Neural crest cell (in vitro differentiated cells): ENCODE data around the gene PDCL2. TPM values are rescaled to one million over a fixed set of nuclear protein-coding genes. Genes with fewer than 3 reads are reported as not detected.

Experiments used
- DNase-seq: peaks from one replicate; pipeline ENCODE4 v3.0.0; 2021; ENCODE audit warnings: low read depth, mixed read lengths, low spot score
- H3K27ac Mint-ChIP-seq: one replicate; pipeline ENCODE4 v1.8.0; 2021; ENCODE audit warnings: mild to moderate bottlenecking, mixed read lengths; ENCODE audit not compliant: unreplicated experiment
- H3K27me3 Mint-ChIP-seq: 2 replicates; pipeline ENCODE4 v1.8.0; 2021; ENCODE audit warnings: low read depth, mild to moderate bottlenecking, mixed read lengths
- H3K36me3 Mint-ChIP-seq: 2 replicates; pipeline ENCODE4 v1.8.0; 2021; ENCODE audit warnings: low read depth, mild to moderate bottlenecking, mixed read lengths
- H3K4me1 Mint-ChIP-seq: 2 replicates; pipeline ENCODE4 v1.8.0; 2021; ENCODE audit warnings: mixed read lengths
- H3K4me3 Mint-ChIP-seq: one replicate; pipeline ENCODE4 v1.8.0; 2021; ENCODE audit warnings: mild to moderate bottlenecking, mixed read lengths
- H3K9me3 Mint-ChIP-seq: 2 replicates; pipeline ENCODE4 v1.8.0; 2021; ENCODE audit warnings: mixed read lengths
- CTCF ChIP-seq: fragments of 200-600 bp; sonication (generic); conservative IDR thresholded peaks from 2 replicates; pipeline ENCODE4 v1.5.0; 2021; ENCODE audit warnings: antibody characterized with exemption, mild to moderate bottlenecking
- total RNA-seq: library from RNA; stranded (reverse); gene quantifications from 2 replicates; pipeline ENCODE4 v1.2.1, GENCODE V29; 2021

PDCL2 gene
- total RNA-seq, 1 donor from 2014 or later: not detected

- H3K4me1 Mint-ChIP-seq: peaks cover 4% of the 10 kb centered on the region
- peaks cover 7% of the 10 kb centered on the region for H3K9me3 Mint-ChIP-seq
- DNase-seq: no peak
- H3K4me3 Mint-ChIP-seq: no peak overlapping the region
- H3K27ac Mint-ChIP-seq: no peak overlapping the region
- H3K27me3 Mint-ChIP-seq: no peaks in the 10 kb centered on the region
- TF ChIP-seq CTCF: no peak
- peaks cover 21% of the 10 kb centered on the region for H3K36me3 Mint-ChIP-seq
Measured at GRCh38 chr4:55518442-55518841, 73.6 kb downstream of the PDCL2 start.

DNA sequence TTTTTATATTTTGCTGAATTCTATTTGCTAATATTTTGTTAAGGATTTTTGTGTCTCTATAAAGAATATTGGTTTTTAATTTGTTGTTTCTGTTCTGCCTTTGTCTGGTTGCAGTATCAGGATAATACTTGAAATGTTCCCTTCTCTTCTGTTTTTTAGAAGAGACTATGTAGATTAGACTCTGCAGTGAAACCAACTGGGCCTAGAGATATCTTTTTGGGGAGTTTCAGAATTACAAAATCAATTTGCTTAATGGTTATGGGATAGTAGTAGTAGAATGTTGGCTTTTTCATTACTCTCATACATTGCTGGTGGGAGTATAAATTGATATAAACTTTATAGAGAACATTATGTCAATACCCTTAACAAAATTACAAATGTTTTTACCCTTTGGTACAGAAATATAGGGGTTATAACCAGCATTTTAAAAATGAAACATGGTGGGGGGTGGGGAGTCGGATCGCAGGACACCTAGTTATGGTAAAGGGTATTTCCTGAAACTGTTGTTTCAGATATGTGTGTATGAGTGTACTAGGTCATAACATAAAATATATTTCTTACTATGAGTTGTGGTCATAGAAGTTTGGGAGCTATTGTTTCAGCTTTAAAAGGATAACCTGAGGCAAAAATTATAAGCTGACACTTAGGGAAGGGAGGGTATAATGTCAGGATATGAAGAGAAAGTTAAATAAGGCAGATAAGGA lies 74.4 kb downstream of the PDCL2 start:
- Mint-ChIP-seq H3K27me3 (no peaks in the 10 kb centered on the region), H3K4me1 (peaks cover 3% of the 10 kb centered on the region), H3K36me3 (peaks cover 23% of the 10 kb centered on the region)

GRCh38 chr4:55512922-55513571 lies 79.0 kb downstream of the PDCL2 start:
- H3K9me3 Mint-ChIP-seq: peaks cover 7% of the 10 kb centered on the region
- no peaks in the 10 kb centered on the region for H3K4me1 Mint-ChIP-seq
- H3K36me3 Mint-ChIP-seq: peaks cover 28% of the 10 kb centered on the region
- DNase-seq: no peak
- H3K4me3 Mint-ChIP-seq: no peak overlapping the region
- TF ChIP-seq CTCF: no peak
- H3K27ac Mint-ChIP-seq: no peak overlapping the region
- no peaks in the 10 kb centered on the region for H3K27me3 Mint-ChIP-seq

More for the DNA sequence above, 74.4 kb downstream of the PDCL2 start:
- H3K27ac Mint-ChIP-seq: no peak overlapping the region
- H3K9me3 Mint-ChIP-seq: peaks cover 6% of the 10 kb centered on the region
- no peak for TF ChIP-seq CTCF
- DNase-seq: no peak
- H3K4me3 Mint-ChIP-seq: no peak overlapping the region

GRCh38 chr4:55512077-55512476 lies 80.0 kb downstream of the PDCL2 start:
- Mint-ChIP-seq H3K27me3 (no peaks in the 10 kb centered on the region), H3K4me1 (no peaks in the 10 kb centered on the region), H3K36me3 (peaks cover 27% of the 10 kb centered on the region), H3K27ac (no peak overlapping the region), H3K9me3 (peaks cover 5% of the 10 kb centered on the region), H3K4me3 (no peak overlapping the region)
- no peak for DNase-seq
- TF ChIP-seq CTCF: no peak

DNA sequence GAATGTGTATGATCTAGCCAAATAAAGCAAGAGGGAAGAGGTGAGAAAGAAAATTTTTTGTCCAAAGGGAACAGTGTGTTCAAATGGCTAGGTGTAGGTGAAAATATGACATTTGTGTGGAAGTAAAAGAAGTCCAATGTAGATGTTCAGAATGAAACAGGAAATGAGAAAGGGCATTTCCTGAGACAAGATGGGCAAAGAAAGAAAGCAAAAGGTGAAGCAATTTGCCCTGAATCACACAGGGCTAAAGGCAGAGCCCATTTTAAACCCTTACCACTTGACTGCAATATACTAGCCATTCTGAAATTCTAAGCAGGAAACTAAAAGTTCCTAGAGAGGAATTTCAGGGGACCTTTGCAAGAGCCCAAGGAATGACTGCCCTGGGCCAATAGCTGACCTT lies 81.4 kb downstream of the PDCL2 start:
- H3K27me3 Mint-ChIP-seq: no peaks in the 10 kb centered on the region
- H3K9me3 Mint-ChIP-seq: peaks cover 4% of the 10 kb centered on the region
- TF ChIP-seq CTCF: no peak
- no peak overlapping the region for H3K27ac Mint-ChIP-seq
- DNase-seq: no peak
- H3K36me3 Mint-ChIP-seq: peaks cover 30% of the 10 kb centered on the region
- no peaks in the 10 kb centered on the region for H3K4me1 Mint-ChIP-seq
- H3K4me3 Mint-ChIP-seq: no peak overlapping the region
